ENCODE results near the gene TSHR.

- no peak for TF ChIP-seq EZH2phosphoT487 (IDR thresholded peaks at IDR 0.05; ENCODE audit: low read depth, severe bottlenecking, unreplicated experiment)
- no peak for TF ChIP-seq CTCF (IDR thresholded peaks at IDR 0.05; ENCODE audit: poor library complexity)
- no peak for TF ChIP-seq EZH2 (IDR thresholded peaks at IDR 0.05; ENCODE audit: borderline replicate concordance)
Observed at GRCh38 chr14:81177225-81177624, 221.8 kb downstream of the TSHR start.
